KMS-11 (cell line): Measurements from ENCODE around the gene CCDC38.

Source experiments
- H2AFZ ChIP-seq: fragments of 200-600 bp; sonication (generic); 2 replicates; pipeline ENCODE4 v1.6.1; 2016; ENCODE audit warnings: antibody characterized with exemption, mixed run types, low read depth
- H3K27ac ChIP-seq: fragments of 200-600 bp; sonication (generic); 2 replicates; pipeline ENCODE4 v1.6.1; 2016; ENCODE audit warnings: mild to moderate bottlenecking, mixed run types
- H3K27me3 ChIP-seq: fragments of 200-600 bp; sonication (generic); 2 replicates; pipeline ENCODE4 v1.6.1; 2017; ENCODE audit warnings: mild to moderate bottlenecking, low read depth, mixed run types, moderate library complexity; ENCODE audit not compliant: insufficient read depth
- H3K36me3 ChIP-seq: fragments of 200-600 bp; sonication (generic); 2 replicates; pipeline ENCODE4 v1.6.1; 2017; ENCODE audit warnings: mild to moderate bottlenecking, mixed run types; ENCODE audit not compliant: insufficient read depth
- H3K4me1 ChIP-seq: fragments of 200-600 bp; sonication (generic); 2 replicates; pipeline ENCODE4 v1.6.1; 2016; ENCODE audit warnings: mild to moderate bottlenecking, low read depth, mixed run types; ENCODE audit not compliant: poor library complexity, severe bottlenecking
- H3K4me2 ChIP-seq: fragments of 200-600 bp; sonication (generic); 2 replicates; pipeline ENCODE4 v1.7.0; 2016; ENCODE audit warnings: mild to moderate bottlenecking, mixed run types
- H3K4me3 ChIP-seq: fragments of 200-600 bp; sonication (generic); IDR thresholded peaks from 2 replicates; pipeline ENCODE4 v1.6.1; 2017; ENCODE audit warnings: low read depth, low read length, mixed read lengths; ENCODE audit not compliant: insufficient read depth
- H3K79me2 ChIP-seq: fragments of 200-600 bp; sonication (generic); 2 replicates; pipeline ENCODE4 v1.6.1; 2016; ENCODE audit warnings: low read depth, mixed run types; ENCODE audit not compliant: insufficient read depth
- H3K9ac ChIP-seq: fragments of 200-600 bp; sonication (generic); 2 replicates; pipeline ENCODE4 v1.6.1; 2016; ENCODE audit warnings: mild to moderate bottlenecking, mixed run types
- H4K20me1 ChIP-seq: fragments of 200-600 bp; sonication (generic); 2 replicates; pipeline ENCODE4 v1.6.1; 2016; ENCODE audit warnings: mild to moderate bottlenecking, mixed run types; ENCODE audit not compliant: insufficient read depth
- TF ChIP-seq, protein P1 (sequence below): fragments of 200-600 bp; sonication (generic); conservative IDR thresholded peaks from 2 replicates; pipeline ENCODE4 v1.6.1; 2017; ENCODE audit warnings: low read depth, mild to moderate bottlenecking, antibody characterized with exemption, low read length, moderate library complexity, mixed read lengths

Gene CCDC38

DNA sequence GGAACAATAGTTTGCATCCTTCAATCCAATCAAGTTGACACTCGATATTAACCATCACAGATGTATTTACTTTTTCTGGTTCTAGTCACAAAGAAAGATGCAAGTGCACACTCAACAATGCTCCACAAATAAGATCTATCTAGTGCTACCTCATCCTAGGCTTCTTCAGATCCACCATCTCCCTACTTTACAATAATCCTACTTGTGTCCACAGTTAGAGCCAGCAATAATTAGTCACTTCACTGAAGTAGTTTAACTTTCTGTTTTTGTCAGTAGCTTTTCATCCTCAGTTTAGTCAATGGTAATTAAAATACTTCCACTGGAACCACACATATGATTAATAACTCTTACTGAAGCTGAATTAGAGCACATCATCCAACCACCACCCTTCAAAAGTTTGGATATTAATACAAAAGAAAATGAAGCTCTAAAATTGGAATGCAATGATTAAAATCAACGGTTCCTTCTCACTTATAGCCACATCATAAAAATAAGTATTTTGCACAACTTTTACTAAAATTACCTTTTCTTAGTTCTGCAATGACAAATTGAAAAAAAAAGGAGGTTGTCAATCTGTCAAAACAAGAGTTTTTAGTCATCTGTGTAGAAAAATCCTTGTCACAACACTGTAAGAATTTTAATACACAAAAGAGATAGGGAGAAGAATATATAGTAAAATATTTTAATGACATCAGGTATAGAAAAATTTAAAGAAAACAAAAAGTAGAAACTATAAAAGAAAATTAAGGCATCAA is 111.9 kb downstream of the CCDC38 start:
- Histone ChIP-seq H3K27me3 (no peaks in the 10 kb centered on the region), H2AFZ (no peak overlapping the region), H3K4me1 (no peaks in the 10 kb centered on the region), H3K9ac (no peak overlapping the region), H3K4me2 (no peak overlapping the region), H3K27ac (no peak overlapping the region), H4K20me1 (no peaks in the 10 kb centered on the region), H3K4me3 (no peak overlapping the region), H3K79me2 (no peaks in the 10 kb centered on the region), H3K36me3 (no peaks in the 10 kb centered on the region)
- TF ChIP-seq, protein P1, sequence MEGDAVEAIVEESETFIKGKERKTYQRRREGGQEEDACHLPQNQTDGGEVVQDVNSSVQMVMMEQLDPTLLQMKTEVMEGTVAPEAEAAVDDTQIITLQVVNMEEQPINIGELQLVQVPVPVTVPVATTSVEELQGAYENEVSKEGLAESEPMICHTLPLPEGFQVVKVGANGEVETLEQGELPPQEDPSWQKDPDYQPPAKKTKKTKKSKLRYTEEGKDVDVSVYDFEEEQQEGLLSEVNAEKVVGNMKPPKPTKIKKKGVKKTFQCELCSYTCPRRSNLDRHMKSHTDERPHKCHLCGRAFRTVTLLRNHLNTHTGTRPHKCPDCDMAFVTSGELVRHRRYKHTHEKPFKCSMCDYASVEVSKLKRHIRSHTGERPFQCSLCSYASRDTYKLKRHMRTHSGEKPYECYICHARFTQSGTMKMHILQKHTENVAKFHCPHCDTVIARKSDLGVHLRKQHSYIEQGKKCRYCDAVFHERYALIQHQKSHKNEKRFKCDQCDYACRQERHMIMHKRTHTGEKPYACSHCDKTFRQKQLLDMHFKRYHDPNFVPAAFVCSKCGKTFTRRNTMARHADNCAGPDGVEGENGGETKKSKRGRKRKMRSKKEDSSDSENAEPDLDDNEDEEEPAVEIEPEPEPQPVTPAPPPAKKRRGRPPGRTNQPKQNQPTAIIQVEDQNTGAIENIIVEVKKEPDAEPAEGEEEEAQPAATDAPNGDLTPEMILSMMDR, result no peak

DNA sequence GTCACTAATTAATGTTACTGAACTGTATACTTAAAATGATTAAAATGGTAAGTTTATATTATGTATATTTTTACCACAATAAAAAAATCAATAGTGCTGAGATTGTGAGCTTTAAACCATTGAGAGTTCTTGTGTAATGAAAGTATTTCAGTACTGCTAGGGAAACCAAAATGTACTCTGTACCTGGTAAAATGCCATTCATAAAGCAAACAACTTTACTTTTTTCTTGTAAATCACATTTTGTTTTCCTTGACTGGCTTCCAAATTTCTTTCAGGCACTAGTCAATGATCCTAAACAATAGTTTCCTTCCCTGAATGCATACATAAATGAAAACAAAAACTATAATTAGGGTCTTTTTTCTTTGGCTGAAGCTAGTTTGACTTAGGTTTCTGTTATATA is 113.0 kb downstream of the CCDC38 start:
- Histone ChIP-seq H3K27me3 (no peaks in the 10 kb centered on the region), H3K27ac (no peak overlapping the region), H3K4me2 (no peak overlapping the region), H3K9ac (no peak overlapping the region), H3K4me3 (no peak overlapping the region), H2AFZ (no peak overlapping the region), H3K4me1 (no peaks in the 10 kb centered on the region), H3K36me3 (no peaks in the 10 kb centered on the region), H4K20me1 (no peaks in the 10 kb centered on the region), H3K79me2 (no peaks in the 10 kb centered on the region)
- TF ChIP-seq, protein P1, result no peak

DNA sequence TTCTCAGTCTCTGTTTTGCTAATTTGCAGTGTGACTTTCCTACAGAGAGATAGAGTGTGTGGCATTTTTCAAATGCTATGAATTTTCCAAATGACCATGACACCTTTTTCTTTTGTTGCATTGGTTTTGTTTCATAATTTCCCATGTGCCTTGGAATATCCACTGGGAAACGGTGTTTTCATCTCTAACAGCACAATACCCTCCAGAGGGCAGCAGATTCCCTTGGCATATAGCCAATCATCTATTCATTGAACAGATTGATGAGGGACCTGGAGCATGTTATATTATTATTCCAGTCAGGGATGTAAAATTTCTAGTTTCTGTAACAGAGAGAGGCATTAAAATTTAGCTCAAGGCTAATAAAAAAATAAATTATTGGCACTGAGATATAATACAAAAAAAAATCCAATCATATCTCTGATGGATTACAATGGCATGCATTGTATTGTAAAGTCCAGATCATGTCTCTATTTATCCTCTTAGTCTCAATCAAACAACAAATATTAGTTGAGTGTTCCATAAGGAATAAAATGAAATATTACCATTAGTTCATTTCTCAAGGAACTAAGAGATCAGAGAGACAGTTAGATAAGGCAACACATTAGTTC is 122.2 kb downstream of the CCDC38 start:
- no peak overlapping the region for H2AFZ ChIP-seq
- no peaks in the 10 kb centered on the region for H3K4me1 ChIP-seq
- no peak overlapping the region for H3K9ac ChIP-seq
- H3K36me3 ChIP-seq, result no peaks in the 10 kb centered on the region
- H4K20me1 ChIP-seq, result no peaks in the 10 kb centered on the region
- H3K79me2 ChIP-seq, result no peaks in the 10 kb centered on the region
- TF ChIP-seq, protein P1, result no peak; the same call in 1 of the 2 replicates
- H3K27ac ChIP-seq, result no peak overlapping the region
- no peak overlapping the region for H3K4me3 ChIP-seq
- H3K27me3 ChIP-seq, result no peaks in the 10 kb centered on the region
- H3K4me2 ChIP-seq, result no peak overlapping the region
